MM.1S (cell line): ENCODE measurements around the gene MAP3K12.

ENCODE experiments used
- EZH2 ChIP-seq: fragments of 300-600 bp; sonication (generic); optimal IDR thresholded peaks from 2 replicates; pipeline ENCODE3; 2017; ENCODE audit warnings: low read depth, mild to moderate bottlenecking, antibody characterized with exemption, low read length, mixed read lengths
- EZH2phosphoT487 ChIP-seq: fragments of 300-600 bp; sonication (generic); IDR thresholded peaks from 2 replicates; pipeline ENCODE4 v1.6.1; 2018; ENCODE audit warnings: antibody characterized with exemption, low read length
- TF ChIP-seq, protein P1 (sequence below): fragments of 300-600 bp; sonication (generic); IDR thresholded peaks from 2 replicates; pipeline ENCODE4 v1.5.1; 2016; ENCODE audit warnings: antibody characterized with exemption, low read length, mixed read lengths

- TF ChIP-seq, protein P1, sequence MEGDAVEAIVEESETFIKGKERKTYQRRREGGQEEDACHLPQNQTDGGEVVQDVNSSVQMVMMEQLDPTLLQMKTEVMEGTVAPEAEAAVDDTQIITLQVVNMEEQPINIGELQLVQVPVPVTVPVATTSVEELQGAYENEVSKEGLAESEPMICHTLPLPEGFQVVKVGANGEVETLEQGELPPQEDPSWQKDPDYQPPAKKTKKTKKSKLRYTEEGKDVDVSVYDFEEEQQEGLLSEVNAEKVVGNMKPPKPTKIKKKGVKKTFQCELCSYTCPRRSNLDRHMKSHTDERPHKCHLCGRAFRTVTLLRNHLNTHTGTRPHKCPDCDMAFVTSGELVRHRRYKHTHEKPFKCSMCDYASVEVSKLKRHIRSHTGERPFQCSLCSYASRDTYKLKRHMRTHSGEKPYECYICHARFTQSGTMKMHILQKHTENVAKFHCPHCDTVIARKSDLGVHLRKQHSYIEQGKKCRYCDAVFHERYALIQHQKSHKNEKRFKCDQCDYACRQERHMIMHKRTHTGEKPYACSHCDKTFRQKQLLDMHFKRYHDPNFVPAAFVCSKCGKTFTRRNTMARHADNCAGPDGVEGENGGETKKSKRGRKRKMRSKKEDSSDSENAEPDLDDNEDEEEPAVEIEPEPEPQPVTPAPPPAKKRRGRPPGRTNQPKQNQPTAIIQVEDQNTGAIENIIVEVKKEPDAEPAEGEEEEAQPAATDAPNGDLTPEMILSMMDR = peak; percentile 87
- TF ChIP-seq EZH2phosphoT487 (no peak), EZH2 (no peak)
Measured at GRCh38 chr12:53451661-53452158, 47.5 kb downstream of the MAP3K12 start, which contains the start of gene PCBP2.
